SIG-M5 (cell line): ENCODE measurements around the gene RASD2.

Source experiments
- DNase-seq: peaks from one replicate; lab custom pipeline; 2025; lab: John Stamatoyannopoulos, UW

The RASD2 gene

DNA sequence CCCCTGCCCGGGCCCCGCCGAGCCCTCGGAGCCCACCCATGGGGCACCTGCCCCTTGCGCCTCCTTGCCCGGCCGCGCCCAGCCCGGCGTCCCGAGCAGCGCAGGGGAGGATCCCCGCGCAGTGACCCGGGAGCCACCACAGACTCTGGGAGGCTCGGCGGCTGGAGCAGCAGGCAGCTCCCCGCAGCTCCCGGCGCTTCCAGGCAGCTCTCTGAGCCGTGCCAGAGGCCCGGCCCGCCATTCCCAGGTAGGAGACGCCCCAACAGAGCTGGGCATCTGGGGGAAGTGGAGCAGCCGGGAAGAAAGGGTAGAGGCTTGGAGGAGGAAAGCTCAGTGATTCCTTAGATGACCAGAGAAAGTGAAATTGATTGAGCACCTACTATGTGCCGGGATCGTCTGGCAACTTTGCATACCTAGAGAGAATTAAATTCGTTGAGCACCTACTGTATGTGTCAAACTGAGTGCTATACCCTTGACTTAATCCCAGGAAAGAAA is 670 bp downstream of the RASD2 start:
- DNase-seq = no peak

DNA sequence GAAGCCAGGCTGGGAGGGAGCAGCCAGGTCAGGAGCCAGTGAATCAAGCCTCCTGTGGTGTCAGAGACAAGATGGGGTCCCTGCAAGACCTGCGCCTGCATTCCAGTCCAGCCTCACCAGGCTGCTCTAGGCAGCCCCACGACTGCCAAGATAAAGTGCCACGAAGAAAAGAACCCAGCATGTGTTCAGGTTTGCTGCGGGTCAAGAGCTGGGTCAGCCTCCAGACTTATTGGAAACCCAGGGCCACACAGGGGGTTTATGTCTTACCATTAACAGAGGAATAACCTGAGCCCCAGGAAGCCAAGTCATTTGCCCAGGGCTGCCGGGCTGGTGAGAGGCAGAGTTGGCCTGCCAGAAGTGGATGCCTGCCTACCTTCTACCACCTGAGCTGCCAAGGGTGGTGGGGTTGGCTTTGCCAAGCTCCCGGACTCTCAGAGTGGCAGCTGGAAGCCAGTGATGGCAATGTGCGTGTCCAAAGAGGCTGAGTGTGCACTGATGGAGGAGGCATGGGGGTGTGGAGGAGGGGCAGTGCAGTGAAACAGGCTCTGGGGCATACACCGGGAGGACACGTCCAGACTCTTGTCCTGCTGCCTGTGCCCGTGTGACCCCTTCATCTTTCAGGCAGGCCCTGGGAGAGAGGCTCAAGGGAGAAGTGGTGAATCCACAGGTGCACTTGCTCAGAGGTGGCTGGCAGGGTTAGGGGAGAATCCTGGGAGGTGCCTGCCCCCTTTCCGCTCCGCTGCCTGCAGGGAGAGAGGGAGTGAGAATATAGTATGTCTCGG is 1.7 kb downstream of the RASD2 start:
- no peak for DNase-seq

DNA sequence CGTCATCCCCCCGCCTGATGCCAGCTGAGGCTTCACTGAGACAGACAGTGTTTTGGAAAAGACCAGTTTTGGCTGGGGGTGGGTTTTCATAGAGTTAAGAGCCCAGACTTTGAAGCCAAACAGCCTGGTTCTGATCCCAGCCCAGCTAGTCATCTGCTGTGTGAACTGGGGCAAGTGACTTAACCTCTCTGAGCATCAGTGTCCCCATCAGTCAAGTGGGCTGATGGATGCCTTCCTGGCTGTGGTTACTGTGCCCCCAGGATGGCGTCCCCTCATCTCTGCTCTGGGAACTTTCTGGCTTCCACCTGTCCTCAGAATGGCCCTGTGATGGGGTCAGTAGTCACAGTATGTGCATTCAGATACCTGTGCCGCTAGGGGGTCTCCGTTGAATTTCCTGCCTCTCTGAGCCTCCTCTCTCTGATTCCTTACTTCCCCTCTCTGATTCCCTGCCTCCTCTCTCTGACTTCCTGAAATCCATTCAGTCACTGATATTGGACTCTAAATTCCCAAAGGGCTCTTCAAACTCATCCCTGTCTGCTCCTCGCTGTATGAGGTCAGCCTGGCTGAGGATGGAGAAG is 2.4 kb downstream of the RASD2 start:
- no peak for DNase-seq

DNA sequence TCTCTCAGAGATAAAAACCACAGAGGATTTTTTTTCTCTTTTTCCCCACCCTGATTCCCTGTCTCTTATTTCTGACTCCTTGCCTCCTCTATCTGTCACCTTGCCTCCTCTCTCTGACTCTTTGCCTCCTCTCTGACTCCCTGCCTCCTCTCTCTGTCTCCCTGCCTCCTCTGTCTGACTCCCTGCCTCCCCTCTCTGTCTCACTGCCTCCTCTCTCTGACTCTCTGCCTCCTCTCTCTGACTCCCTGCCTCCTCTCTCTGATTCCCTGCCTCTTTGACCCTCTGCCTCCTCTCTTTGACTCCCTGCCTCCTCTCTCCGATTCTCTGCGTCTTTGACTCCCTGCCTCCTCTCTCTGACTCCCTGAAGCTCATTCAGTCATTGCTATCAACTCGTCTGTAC is 3.1 kb downstream of the RASD2 start:
- no peak for DNase-seq

DNA sequence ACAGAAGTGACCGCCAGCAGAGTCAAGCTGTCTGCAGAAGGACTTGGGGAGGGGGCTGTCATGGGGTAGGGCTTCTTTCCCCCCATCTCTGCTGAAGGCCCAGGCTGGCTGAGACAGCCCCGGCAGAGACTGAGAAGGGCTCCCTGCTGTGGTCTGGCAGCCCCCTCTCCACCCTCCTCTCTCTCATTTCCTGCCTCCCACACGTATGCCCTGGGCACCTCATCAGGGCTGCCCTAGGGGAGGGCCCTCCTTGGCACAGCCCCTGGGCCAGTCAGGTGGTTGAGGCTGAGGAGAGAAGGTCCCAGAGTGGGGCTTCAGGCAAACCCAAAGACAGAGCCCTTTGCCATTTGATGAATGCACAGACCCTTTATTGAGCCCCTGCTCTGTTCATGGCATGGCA is 3.6 kb downstream of the RASD2 start:
- DNase-seq = no peak

DNA sequence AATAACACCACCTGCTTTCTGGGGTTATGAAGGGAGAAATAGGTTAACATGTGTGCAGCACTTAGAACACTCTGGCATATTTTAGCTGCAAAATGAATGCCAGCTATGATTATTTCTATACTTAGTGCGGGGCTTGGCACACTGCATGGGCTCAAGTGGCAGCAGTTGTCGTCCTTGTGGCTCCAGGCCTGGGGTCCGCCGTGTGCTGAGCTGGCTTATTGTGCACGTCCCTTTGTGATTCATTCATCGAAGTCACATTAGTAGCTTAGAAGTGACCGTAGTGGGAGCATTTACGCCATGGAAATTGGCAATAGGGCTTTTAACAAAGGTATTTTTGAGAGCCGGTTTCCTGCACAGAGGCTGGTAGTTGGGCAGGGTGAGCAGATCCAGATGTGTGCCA is 4.2 kb downstream of the RASD2 start:
- DNase-seq = no peak

DNA sequence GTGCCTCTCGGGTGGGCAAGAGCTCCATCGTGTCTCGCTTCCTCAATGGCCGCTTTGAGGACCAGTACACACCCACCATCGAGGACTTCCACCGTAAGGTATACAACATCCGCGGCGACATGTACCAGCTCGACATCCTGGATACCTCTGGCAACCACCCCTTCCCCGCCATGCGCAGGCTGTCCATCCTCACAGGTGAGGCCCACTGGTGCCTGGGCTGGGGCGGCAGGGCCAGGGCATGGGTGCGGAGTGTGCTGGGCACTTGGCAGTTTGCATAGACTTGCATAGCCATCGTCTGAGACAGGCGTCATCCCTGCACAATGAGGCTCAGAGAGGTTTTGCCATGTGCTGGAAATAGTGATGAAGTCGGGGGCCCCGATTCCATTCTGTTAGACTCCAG is 6.3 kb downstream of the RASD2 start:
- no peak for DNase-seq

DNA sequence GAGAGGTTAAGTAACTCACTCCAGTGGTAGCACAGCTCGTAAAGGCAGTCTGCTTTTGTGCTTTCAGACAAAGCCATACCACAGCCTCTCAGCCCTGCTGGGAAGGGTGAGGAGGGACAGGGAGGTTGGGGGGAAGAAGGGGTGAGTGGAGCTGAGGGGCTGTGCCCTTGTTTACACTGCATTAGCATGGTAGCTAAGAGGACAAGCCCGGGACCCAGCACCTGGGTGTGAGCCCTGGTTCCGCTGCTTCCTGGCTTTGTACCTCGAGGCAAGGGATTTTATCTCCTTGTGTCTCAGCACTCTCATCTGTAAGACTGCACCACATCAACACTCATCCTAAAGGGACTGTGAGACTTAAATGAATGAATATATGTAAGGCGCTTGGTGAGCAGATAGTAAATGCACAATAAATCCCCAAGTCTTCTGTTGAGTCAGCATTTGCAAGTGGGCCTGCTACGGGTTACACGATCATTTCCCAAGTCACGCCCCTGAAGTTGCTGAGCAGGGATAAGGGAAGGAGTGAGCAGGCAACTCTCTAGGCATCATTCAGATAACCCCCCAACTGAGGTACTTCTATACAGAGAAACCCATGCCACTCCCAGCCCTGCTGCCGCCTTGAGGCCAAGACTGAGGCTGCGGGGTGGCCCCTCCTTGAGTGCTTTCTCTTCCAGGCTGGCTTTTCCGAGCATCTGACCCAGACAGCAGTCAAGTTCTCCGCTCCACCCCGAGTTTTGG is 7.5 kb downstream of the RASD2 start:
- DNase-seq = no peak

DNA sequence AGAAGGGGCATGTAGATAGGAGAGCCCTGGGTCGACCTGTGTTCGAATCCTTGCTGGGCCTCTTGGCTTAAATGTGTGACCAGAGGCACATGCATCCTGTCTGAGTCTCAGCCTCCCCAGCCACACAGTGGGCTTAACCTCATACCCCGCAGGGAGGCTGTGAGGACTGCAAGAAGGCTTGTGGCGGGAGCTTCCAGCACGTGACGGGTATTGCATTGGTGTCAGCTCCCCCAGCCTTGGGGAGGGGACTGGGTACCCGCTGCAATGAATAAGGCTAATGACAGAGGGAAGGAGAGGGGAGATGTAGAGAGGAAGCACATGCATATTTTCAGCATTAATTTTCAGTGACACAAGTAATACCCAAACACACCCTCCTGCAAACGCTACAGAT is 8.1 kb downstream of the RASD2 start:
- DNase-seq = no peak

DNA sequence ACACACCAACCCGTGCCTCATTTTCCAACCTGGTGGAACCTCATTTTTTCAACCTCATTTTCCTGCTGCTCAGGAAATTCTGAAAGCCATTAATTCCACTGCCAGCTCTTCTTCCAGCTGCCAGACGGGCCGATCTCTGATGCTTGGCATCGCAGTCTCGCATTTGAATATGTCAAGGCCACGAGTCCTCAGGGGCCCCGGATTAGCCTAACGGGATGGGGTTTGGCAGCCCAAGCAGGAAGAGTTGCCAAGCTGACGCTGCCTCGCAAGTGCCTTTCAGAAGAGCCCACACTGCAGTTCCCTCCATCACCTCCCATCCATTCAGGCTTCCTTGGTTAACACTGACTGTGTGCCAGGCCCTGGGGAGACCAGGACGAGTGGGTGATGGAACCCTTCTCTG is 8.7 kb downstream of the RASD2 start:
- DNase-seq = no peak

DNA sequence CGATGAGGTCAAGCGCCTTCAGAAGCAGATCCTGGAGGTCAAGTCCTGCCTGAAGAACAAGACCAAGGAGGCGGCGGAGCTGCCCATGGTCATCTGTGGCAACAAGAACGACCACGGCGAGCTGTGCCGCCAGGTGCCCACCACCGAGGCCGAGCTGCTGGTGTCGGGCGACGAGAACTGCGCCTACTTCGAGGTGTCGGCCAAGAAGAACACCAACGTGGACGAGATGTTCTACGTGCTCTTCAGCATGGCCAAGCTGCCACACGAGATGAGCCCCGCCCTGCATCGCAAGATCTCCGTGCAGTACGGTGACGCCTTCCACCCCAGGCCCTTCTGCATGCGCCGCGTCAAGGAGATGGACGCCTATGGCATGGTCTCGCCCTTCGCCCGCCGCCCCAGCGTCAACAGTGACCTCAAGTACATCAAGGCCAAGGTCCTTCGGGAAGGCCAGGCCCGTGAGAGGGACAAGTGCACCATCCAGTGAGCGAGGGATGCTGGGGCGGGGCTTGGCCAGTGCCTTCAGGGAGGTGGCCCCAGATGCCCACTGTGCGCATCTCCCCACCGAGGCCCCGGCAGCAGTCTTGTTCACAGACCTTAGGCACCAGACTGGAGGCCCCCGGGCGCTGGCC is 11.0 kb downstream of the RASD2 start:
- no peak for DNase-seq

DNA sequence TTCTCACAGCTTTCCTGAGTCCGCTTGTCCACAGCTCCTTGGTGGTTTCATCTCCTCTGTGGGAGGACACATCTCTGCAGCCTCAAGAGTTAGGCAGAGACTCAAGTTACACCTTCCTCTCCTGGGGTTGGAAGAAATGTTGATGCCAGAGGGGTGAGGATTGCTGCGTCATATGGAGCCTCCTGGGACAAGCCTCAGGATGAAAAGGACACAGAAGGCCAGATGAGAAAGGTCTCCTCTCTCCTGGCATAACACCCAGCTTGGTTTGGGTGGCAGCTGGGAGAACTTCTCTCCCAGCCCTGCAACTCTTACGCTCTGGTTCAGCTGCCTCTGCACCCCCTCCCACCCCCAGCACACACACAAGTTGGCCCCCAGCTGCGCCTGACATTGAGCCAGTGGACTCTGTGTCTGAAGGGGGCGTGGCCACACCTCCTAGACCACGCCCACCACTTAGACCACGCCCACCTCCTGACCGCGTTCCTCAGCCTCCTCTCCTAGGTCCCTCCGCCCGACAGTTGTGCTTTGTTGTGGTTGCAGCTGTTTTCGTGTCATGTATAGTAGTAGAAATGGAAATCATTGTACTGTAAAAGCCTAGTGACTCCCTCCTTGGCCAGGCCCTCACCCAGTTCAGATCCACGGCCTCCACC is 11.7 kb downstream of the RASD2 start:
- no peak for DNase-seq

DNA sequence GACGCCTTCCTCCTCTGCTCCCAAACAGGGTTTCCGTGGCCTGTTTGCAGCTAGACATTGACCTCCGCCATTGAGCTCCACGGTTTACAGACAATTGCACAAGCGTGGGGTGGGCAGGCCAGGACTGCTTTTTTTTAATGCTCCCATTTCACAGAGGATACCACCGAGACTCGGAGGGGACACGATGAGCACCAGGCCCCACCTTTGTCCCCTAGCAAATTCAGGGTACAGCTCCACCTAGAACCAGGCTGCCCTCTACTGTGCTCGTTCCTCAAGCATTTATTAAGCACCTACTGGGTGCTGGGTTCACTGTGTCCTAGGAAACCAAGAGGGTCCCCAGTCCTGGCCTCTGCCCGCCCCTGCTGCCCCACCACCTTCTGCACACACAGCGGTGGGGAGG is 12.2 kb downstream of the RASD2 start:
- DNase-seq = no peak

DNA sequence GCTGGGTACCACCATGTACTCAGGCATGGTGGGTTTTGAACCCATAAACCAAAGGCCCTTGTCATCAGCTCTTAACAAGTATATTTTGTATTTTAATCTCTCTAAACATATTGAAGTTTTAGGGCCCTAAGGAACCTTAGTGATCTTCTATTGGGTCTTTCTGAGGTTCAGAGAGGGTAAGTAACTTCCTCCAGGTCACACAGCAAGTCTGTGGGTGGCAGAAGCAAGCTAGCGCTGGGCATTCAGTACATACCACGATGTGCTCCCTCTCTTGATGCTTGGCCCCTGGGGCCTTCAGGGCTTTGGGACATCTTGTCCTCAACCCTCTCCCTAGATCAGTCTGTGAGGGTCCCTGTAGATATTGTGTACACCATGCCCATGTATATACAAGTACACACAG is 12.7 kb downstream of the RASD2 start:
- no peak for DNase-seq

DNA sequence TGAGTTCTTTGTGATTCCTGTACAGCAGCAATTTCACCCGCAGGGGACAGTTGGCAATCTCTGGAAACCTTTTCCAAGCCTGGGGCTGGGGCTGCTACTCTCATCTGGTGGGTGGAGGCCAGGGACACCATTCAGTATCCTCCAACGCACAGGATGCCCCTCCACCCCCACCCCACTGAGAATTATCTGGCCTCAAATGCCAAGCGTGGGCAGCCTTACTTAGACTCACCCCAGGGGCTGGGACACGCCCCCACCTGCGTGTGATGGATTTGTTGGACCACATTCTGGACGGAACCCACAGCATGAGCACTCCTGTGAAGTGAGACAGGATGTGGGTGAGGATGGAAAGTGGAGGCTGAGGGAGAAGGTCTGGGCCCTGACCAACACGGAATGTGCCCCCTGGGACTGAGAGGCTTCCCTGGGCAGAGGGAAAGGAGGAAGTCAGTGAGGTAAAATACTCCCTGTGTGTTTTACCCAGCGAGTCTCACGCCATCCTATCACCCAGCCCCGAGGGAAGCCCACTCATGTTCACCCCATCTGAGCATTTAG is 13.7 kb downstream of the RASD2 start:
- no peak for DNase-seq

DNA sequence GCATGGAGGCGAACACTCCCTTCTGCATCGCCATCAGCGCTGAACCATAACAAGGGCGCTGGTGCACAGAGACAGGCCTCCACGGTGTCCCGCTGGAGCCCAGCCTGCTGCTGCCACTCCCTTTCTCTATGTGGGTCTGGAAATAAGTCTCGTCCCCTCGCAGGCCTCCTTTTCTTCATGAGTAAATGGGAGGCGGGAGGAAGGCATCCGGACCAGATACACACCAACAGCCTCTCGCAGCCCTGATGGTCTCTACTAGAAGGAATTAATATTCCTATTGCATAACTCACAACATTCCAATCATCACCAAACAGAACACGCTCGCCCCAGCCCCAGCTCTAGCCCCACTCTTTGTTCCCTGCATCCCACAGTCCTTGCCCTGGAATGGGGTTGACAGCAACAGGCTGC is 14.9 kb downstream of the RASD2 start:
- no peak for DNase-seq

DNA sequence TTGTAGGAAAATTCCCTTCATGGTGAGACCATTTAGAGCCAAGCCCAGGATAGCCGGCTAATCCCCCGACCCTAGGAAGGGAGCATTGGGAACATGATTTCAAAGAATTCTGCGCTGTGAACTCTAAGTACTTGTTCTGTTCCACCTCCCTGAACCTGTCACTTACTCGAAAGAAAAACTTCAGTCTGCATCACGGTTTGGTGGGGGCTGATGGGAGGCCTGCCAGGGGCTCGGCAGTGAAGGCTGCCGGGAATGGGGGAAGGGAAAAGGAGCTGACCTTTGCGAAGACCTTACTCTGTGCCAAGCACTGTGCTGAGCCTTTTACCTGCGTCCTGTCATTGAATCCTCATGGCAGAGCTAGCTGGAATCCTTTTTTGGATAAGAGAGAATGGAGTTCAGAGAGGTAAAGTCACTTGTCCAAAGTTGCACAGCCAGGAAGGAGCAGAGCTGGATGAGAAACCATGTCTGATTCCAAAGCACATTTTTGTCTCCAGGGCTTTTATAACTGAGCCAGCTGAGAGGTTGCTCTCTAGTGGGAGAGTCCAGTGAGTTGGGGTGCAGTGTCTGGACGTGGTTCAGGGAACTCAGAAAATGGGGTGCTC is 15.4 kb downstream of the RASD2 start:
- no peak for DNase-seq

DNA sequence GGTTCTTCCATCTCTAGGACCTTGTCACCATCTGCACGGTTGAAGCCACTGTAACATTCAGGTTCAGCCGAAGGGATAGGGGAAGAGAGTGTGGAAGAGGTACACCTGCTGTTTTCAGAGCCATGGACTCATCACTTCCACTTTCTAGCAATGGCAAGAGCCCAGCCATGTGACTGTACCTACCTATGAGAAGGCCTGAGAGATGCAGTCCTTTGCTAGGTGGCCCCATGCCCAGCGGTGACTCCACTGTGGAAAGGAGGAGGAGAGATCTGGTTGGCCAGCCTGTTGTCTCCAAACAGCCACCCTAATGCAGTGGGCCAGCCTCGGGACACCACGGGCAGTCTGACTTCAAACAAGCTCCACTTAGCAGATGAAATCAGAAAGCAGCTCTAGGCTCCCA is 16.0 kb downstream of the RASD2 start:
- no peak for DNase-seq

DNA sequence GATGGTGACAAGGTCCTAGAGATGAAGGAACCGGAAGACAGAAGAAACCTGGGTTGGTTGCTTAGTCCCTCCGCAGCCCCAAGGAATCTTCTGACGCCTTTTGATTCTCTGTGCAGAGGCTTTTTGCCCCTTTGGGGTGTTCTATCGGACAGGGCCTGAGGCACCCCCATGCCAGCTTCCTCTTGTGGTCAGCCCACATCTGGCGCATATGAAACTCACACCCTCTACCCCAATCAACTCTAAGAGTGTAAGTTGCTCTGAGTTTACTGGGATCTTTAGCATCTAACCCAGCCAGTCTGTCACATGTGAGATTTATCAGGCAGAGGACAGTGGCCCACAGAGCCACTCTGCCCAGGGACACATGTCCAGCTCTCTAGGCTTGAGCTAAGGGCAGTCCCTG is 17.4 kb downstream of the RASD2 start:
- no peak for DNase-seq

DNA sequence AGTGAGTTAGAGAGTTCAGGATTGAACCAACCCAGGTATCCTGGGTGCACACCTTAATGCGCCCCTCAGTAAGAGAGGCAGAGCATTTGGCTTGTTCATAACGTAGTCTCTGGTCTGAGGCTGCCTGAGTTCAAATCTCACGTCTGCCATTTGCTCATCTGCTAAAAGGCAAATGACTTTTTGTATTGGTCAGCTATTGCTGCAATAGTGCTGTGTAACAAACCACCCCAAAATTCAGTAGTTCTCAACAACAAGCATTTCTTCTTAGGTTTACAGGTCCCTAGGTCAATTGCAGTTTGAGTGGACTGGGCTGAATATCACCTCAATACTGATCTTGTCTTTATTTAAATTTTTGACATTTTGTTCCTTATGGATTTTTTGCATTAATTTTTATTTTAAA is 18.1 kb downstream of the RASD2 start:
- no peak for DNase-seq

DNA sequence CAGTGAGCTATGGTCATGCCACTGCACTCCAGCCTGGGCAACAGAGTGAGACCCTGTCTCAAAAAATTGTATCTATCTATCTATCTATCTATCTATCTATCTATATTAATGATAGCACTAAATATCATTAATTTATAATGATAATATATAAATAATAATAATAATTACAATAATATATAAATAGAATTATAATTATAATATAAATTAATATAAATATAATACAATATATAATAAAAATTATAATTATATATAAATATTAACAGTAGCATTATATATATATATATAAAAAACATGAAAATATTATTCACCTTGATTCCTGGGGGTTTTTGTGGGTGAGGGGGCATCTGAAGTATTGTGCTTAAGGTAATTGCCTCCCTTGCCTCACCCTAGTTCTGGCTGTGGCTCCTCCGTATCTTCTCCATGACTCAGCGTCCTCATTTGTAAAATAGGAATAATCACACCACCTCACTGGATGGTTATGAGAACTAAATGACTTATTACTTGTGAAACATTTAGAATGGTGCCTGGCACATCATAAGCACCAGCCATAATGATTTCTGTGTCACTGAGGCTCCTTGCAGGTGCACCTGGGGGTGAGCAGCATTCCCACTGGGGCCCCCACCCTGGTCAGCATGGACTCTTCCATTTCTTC is 18.8 kb downstream of the RASD2 start:
- no peak for DNase-seq
